ENCODE measurements around the gene MSS51.

The MSS51 gene

DNA sequence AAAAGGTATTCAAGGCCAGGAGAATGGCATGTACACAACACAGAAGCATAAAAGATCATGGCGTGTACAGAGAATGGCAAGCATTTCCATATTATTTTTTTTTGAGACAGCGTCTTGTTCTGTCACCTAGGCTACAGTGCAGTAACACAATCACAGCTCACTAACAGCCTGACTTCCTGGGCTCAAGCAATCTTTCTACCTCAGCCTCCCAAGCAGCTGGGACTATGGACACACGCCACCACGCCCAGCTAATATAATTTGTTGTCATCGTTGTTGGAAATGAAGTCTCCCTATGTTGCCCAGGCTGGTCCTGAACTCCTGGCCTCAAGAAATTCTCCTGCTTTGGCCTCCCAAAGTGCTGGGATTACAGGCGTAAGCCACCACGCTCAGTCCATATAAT, 46.8 kb downstream of the MSS51 start:
- no peak for TF ChIP-seq CTCF (conservative IDR thresholded peaks at IDR 0.05)

DNA sequence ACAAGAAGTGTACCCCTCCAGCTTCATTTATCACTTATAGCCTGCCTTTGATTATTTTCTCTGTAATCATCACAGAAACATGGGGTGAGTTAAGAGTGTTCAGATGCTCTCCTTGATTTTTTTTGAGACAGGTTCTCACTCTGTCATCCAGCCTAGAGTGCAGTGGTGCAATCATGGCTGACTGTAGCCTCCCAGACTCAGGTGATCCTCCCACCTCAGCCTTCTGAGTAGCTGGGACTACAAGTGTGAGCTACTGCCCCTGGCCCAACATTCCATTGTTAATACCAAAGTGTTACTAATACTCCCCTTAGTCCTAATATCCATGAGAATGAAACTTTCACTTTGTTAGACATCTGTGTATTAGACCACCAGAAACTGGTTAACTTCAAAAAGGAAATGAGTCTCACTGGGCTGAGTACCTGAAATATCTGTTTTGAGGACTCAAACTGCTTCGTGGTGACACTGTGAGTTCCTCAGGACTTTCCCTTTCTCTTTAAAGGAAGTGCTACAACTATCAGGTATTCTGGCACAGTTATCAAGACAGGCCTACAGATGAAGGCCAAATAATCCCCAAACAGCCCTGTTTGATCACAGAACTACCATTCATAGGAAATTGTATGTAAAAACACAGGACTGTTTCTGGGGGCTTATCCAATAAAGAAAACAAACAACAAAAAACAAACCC, 54.2 kb downstream of the MSS51 start:
- H3K27ac ChIP-seq: no peak overlapping the region
- TF ChIP-seq CTCF (conservative IDR thresholded peaks at IDR 0.05): no peak

More for the DNA sequence above, 46.8 kb downstream of the MSS51 start:
- no peak overlapping the region for H3K27ac ChIP-seq

DNA sequence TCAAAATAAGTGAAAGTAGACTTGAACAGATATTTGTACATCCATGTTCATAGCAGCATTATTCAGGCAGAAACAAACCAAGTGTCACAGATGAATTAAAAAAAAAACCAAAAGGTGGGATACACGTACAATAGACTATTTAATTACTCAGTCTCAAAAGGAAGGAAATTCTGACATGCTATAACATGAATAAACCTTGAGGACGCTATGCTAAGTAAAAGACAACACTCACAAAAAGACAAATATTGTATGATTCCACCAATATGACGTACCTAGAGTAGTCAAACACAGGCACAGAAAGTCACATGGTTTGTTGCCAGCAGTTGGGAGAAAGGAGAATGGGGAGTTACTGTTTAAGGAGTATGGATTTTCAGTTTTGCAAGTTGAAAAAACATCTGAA, 56.7 kb downstream of the MSS51 start:
- TF ChIP-seq CTCF (conservative IDR thresholded peaks at IDR 0.05): no peak
- no peak overlapping the region for H3K27ac ChIP-seq

Data from VCaP (cell line).